Natural killer cell (primary cell): ENCODE measurements around the gene DDX24. TPM values are rescaled to one million over a fixed set of nuclear protein-coding genes. Genes with fewer than 3 reads are reported as not detected.

Experiments
- ATAC-seq, 3 donors: fragments of 150-1000 bp in 2 of 3; fragments of 200-7000 bp in 1 of 3; cut with Tn5 transposase; 1 replicate in 1 of 3; 2 replicates in 2 of 3; pipeline ENCODE4 v1.10.0; 2021; ENCODE audit warnings: mild to moderate bottlenecking in 2 of 3, moderate library complexity in 2 of 3
- DNase-seq, 2 donors: peaks; one replicate each; pipeline versions ENCODE4 v3.0.0 to v3.0.0-alpha.2; 2013 to 2021; ENCODE audit warnings: mixed read lengths in 1 of 2
- H3K27ac ChIP-seq: one replicate; pipeline ENCODE4 v1.5.1; 2013; ENCODE audit warnings: mild to moderate bottlenecking, low read length
- H3K27me3 ChIP-seq: one replicate; pipeline ENCODE4 v1.6.1; 2013; ENCODE audit warnings: low read length; ENCODE audit not compliant: control insufficient read depth, insufficient read depth
- H3K36me3 ChIP-seq: one replicate; pipeline ENCODE4 v1.6.1; 2013; ENCODE audit warnings: low read length; ENCODE audit not compliant: control insufficient read depth, insufficient read depth
- H3K4me1 ChIP-seq: one replicate; pipeline ENCODE4 v1.6.1; 2013; ENCODE audit warnings: low read length; ENCODE audit not compliant: control insufficient read depth, insufficient read depth
- H3K4me3 ChIP-seq: one replicate; pipeline ENCODE4 v1.5.1; 2013; ENCODE audit warnings: low read length
- H3K9me3 ChIP-seq: one replicate; pipeline ENCODE4 v1.6.1; 2013; ENCODE audit warnings: low read length; ENCODE audit not compliant: control insufficient read depth, insufficient read depth
- H3K27ac Mint-ChIP-seq, 2 donors: one replicate each; pipeline ENCODE4 v1.8.0; 2022; ENCODE audit warnings: mild to moderate bottlenecking in 2 of 2, mixed read lengths in 2 of 2, moderate library complexity in 1 of 2
- H3K27me3 Mint-ChIP-seq, 2 donors: one replicate each; pipeline ENCODE4 v1.8.0; 2022; ENCODE audit warnings: low read depth in 2 of 2, mixed read lengths in 2 of 2
- H3K36me3 Mint-ChIP-seq: one replicate; pipeline ENCODE4 v1.8.0; 2022; ENCODE audit warnings: mixed read lengths
- H3K4me1 Mint-ChIP-seq, 2 donors: one replicate each; pipeline ENCODE4 v1.8.0; 2022; ENCODE audit warnings: mixed read lengths in 2 of 2
- H3K4me3 Mint-ChIP-seq: one replicate; pipeline ENCODE4 v1.8.0; 2022; ENCODE audit warnings: mild to moderate bottlenecking, moderate library complexity, mixed read lengths
- H3K9me3 Mint-ChIP-seq, 2 donors: one replicate each; pipeline ENCODE4 v1.8.0; 2022; ENCODE audit warnings: mixed read lengths in 2 of 2
- WGBS: methylation state at CpG from one replicate; pipeline ENCODE4 v1.1.7; 2013; ENCODE audit warnings: missing lambda C conversion rate; ENCODE audit not compliant: insufficient coverage; 5-methylcytosine and 5-hydroxymethylcytosine counted together
- intact Hi-C: fragments of 100-400 bp; cut with micrococcal nuclease; formaldehyde crosslinking; loops from one replicate; pipeline ENCODE4 v1.14.2; 2022
- total RNA-seq, 4 donors: library from RNA; stranded (reverse); fragments of 120-200 nt in 1 of 4; gene quantifications; one replicate each; pipeline versions ENCODE4 v1.2.3 to v1.2.4, GENCODE V29; 2013 to 2022
- TF ChIP-seq, protein P1 (sequence below): fragments of 200-600 bp; IDR thresholded peaks from one replicate; pipeline ENCODE4 v1.8.0; 2022; ENCODE audit warnings: antibody characterized with exemption

DDX24 gene
- total RNA-seq, 3 donors from 2014 or later (not counting 1 experiment from before 2014, with no cell fraction given), result 250 to 357 (median 296) TPM

GRCh38 chr14:94040796-94041195, 40.2 kb downstream of the DDX24 start:
- no peak overlapping the region for H3K4me3 ChIP-seq
- no peak overlapping the region for H3K27ac ChIP-seq
- H3K9me3 Mint-ChIP-seq, result no peaks in the 10 kb centered on the region
- TF ChIP-seq, protein P1, sequence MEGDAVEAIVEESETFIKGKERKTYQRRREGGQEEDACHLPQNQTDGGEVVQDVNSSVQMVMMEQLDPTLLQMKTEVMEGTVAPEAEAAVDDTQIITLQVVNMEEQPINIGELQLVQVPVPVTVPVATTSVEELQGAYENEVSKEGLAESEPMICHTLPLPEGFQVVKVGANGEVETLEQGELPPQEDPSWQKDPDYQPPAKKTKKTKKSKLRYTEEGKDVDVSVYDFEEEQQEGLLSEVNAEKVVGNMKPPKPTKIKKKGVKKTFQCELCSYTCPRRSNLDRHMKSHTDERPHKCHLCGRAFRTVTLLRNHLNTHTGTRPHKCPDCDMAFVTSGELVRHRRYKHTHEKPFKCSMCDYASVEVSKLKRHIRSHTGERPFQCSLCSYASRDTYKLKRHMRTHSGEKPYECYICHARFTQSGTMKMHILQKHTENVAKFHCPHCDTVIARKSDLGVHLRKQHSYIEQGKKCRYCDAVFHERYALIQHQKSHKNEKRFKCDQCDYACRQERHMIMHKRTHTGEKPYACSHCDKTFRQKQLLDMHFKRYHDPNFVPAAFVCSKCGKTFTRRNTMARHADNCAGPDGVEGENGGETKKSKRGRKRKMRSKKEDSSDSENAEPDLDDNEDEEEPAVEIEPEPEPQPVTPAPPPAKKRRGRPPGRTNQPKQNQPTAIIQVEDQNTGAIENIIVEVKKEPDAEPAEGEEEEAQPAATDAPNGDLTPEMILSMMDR, result no peak
- H3K9me3 ChIP-seq, result no peaks in the 10 kb centered on the region
- intact Hi-C loops, result no loop called here
- peaks cover 3% of the 10 kb centered on the region for H3K36me3 ChIP-seq
- peaks cover 5% of the 10 kb centered on the region in 2 donors for H3K4me1 Mint-ChIP-seq
- no peak for ATAC-seq
- no peaks in the 10 kb centered on the region for H3K4me1 ChIP-seq
- H3K4me3 Mint-ChIP-seq, result no peak overlapping the region
- peaks cover 9% of the 10 kb centered on the region for H3K36me3 Mint-ChIP-seq
- H3K27me3 Mint-ChIP-seq, result peaks cover 4 to 6% of the 10 kb centered on the region in 2 donors
- H3K27me3 ChIP-seq, result no peaks in the 10 kb centered on the region
- H3K27ac Mint-ChIP-seq, result peak overlapping the region in 1 of 2 donors; percentile 12
- 93% methylated on average over 13 of the region's 13 CpGs for WGBS
- no peak for DNase-seq

GRCh38 chr14:94040247-94040646, 40.8 kb downstream of the DDX24 start:
- H3K36me3 Mint-ChIP-seq, result peaks cover 4% of the 10 kb centered on the region
- no peak overlapping the region for H3K4me3 ChIP-seq
- no peaks in the 10 kb centered on the region for H3K9me3 ChIP-seq
- no peaks in the 10 kb centered on the region for H3K4me1 ChIP-seq
- H3K27ac ChIP-seq, result no peak overlapping the region
- peaks cover 4 to 6% of the 10 kb centered on the region in 2 donors for H3K27me3 Mint-ChIP-seq
- TF ChIP-seq, protein P1, result no peak
- H3K9me3 Mint-ChIP-seq, result no peaks in the 10 kb centered on the region
- peaks cover 3% of the 10 kb centered on the region for H3K36me3 ChIP-seq
- H3K4me1 Mint-ChIP-seq, result peaks cover 5% of the 10 kb centered on the region in 2 donors
- intact Hi-C loops, result no loop called here
- H3K27me3 ChIP-seq, result no peaks in the 10 kb centered on the region
- no peak overlapping the region for H3K4me3 Mint-ChIP-seq
- ATAC-seq (no peak), DNase-seq (no peak)
- no peak overlapping the region for H3K27ac Mint-ChIP-seq
- 91% methylated on average over 5 of the region's 5 CpGs for WGBS

GRCh38 chr14:94038921-94039629, 41.9 kb downstream of the DDX24 start:
- WGBS, result 92% methylated on average over 11 of the region's 11 CpGs
- no peaks in the 10 kb centered on the region for H3K36me3 Mint-ChIP-seq
- no peak overlapping the region for H3K27ac ChIP-seq
- H3K27ac Mint-ChIP-seq, result no peak overlapping the region
- H3K4me3 ChIP-seq, result no peak overlapping the region
- intact Hi-C loops, result no loop called here
- no peaks in the 10 kb centered on the region for H3K36me3 ChIP-seq
- DNase-seq (no peak), ATAC-seq (no peak)
- TF ChIP-seq, protein P1, result no peak
- no peaks in the 10 kb centered on the region for H3K9me3 ChIP-seq
- no peak overlapping the region for H3K4me3 Mint-ChIP-seq
- H3K4me1 Mint-ChIP-seq, result peaks cover 5% of the 10 kb centered on the region in 2 donors
- H3K27me3 ChIP-seq, result no peaks in the 10 kb centered on the region
- no peaks in the 10 kb centered on the region for H3K4me1 ChIP-seq
- no peaks in the 10 kb centered on the region for H3K9me3 Mint-ChIP-seq
- H3K27me3 Mint-ChIP-seq, result peaks cover 4 to 6% of the 10 kb centered on the region in 2 donors

GRCh38 chr14:94038510-94038909, 42.5 kb downstream of the DDX24 start:
- 88% methylated on average over 4 of the region's 7 CpGs for WGBS
- Histone ChIP-seq H3K9me3 (no peaks in the 10 kb centered on the region), H3K27ac (no peak overlapping the region), H3K4me3 (no peak overlapping the region), H3K27me3 (no peaks in the 10 kb centered on the region), H3K36me3 (no peaks in the 10 kb centered on the region), H3K4me1 (no peaks in the 10 kb centered on the region)
- intact Hi-C loops, result no loop called here
- peaks cover 5% of the 10 kb centered on the region in 2 donors for H3K4me1 Mint-ChIP-seq
- H3K9me3 Mint-ChIP-seq, result no peaks in the 10 kb centered on the region
- TF ChIP-seq, protein P1, result no peak
- H3K4me3 Mint-ChIP-seq, result no peak overlapping the region
- no peak for DNase-seq
- H3K27me3 Mint-ChIP-seq, result peaks cover 4 to 6% of the 10 kb centered on the region in 2 donors
- no peak overlapping the region for H3K27ac Mint-ChIP-seq
- H3K36me3 Mint-ChIP-seq, result no peaks in the 10 kb centered on the region
- no peak for ATAC-seq
